GM23338 (cell line): Measurements from ENCODE around the gene ZMYND8. TPM values are rescaled to one million over a fixed set of nuclear protein-coding genes. Genes with fewer than 3 reads are reported as not detected.

Source experiments
- ATAC-seq: fragments of 200-7000 bp; cut with Tn5 transposase; 3 replicates; pipeline ENCODE4 v1.9.1; 2020
- DNase-seq: peaks from one replicate; pipeline ENCODE4 v3.0.0-alpha.2; 2015; ENCODE audit warnings: low spot score
- H2AFZ ChIP-seq: fragments of 200-600 bp; sonication (generic); 2 replicates; pipeline ENCODE4 v1.8.0; 2016; ENCODE audit warnings: antibody characterized with exemption, mild to moderate bottlenecking, moderate library complexity
- H3F3A ChIP-seq: fragments of 200-600 bp; sonication (generic); replicated peaks from 2 replicates; pipeline ENCODE4 v1.8.0; 2017; ENCODE audit warnings: antibody characterized with exemption, mixed run types, low read depth
- H3K27ac ChIP-seq: fragments of 200-600 bp; sonication (generic); 2 replicates; pipeline ENCODE4 v1.6.1; 2016; ENCODE audit warnings: low read depth
- H3K27me3 ChIP-seq: fragments of 200-600 bp; sonication (generic); 2 replicates; pipeline ENCODE4 v1.8.0; 2016; ENCODE audit warnings: mild to moderate bottlenecking, mixed run types, moderate library complexity; ENCODE audit not compliant: insufficient read depth
- H3K36me3 ChIP-seq: fragments of 200-600 bp; sonication (generic); 2 replicates; pipeline ENCODE4 v1.8.0; 2016; ENCODE audit warnings: mild to moderate bottlenecking; ENCODE audit not compliant: insufficient read depth
- H3K4me1 ChIP-seq: fragments of 200-600 bp; sonication (generic); 2 replicates; pipeline ENCODE4 v1.8.0; 2016; ENCODE audit warnings: mild to moderate bottlenecking, moderate library complexity; ENCODE audit not compliant: insufficient read depth
- H3K4me2 ChIP-seq: fragments of 200-600 bp; sonication (generic); 2 replicates; pipeline ENCODE4 v1.7.1; 2017; ENCODE audit warnings: mixed run types
- H3K4me3 ChIP-seq: fragments of 200-600 bp; sonication (generic); 2 replicates; pipeline ENCODE4 v1.6.1; 2016; ENCODE audit warnings: mixed run types
- H3K79me2 ChIP-seq: fragments of 200-600 bp; sonication (generic); replicated peaks from 2 replicates; pipeline ENCODE4 v1.8.0; 2017; ENCODE audit warnings: mild to moderate bottlenecking; ENCODE audit not compliant: insufficient read depth
- H3K9me2 ChIP-seq: fragments of 200-600 bp; sonication (generic); 2 replicates; pipeline ENCODE4 v1.8.0; 2017; ENCODE audit not compliant: insufficient read depth
- H4K20me1 ChIP-seq: fragments of 200-600 bp; sonication (generic); replicated peaks from 2 replicates; pipeline ENCODE4 v1.8.0; 2017; ENCODE audit warnings: mild to moderate bottlenecking; ENCODE audit not compliant: insufficient read depth
- H3K27ac Mint-ChIP-seq: 2 replicates; pipeline ENCODE4 v1.8.0; 2020; ENCODE audit warnings: inconsistent platforms, mild to moderate bottlenecking, moderate library complexity, mixed read lengths
- H3K27me3 Mint-ChIP-seq: 3 replicates; pipeline ENCODE4 v1.8.0; 2022; ENCODE audit warnings: low read depth, mild to moderate bottlenecking, moderate library complexity, mixed read lengths, inconsistent platforms; ENCODE audit not compliant: insufficient read depth, poor library complexity
- H3K36me3 Mint-ChIP-seq: 3 replicates; pipeline ENCODE4 v1.8.0; 2021; ENCODE audit warnings: low read depth, mild to moderate bottlenecking, inconsistent platforms, moderate library complexity, mixed read lengths
- H3K4me1 Mint-ChIP-seq: 3 replicates; pipeline ENCODE4 v1.8.0; 2020; ENCODE audit warnings: mild to moderate bottlenecking, inconsistent platforms, mixed read lengths
- H3K4me3 Mint-ChIP-seq: 3 replicates; pipeline ENCODE4 v1.8.0; 2021; ENCODE audit warnings: moderate library complexity, mild to moderate bottlenecking, inconsistent platforms, mixed read lengths
- H3K9me3 Mint-ChIP-seq: 3 replicates; pipeline ENCODE4 v1.8.0; 2020; ENCODE audit warnings: moderate library complexity, mild to moderate bottlenecking, inconsistent platforms, mixed read lengths
- CREB1 ChIP-seq: fragments of 250-450 bp; sonication (Bioruptor Pico); IDR thresholded peaks from 2 replicates; pipeline ENCODE4 v1.5.0; 2020; ENCODE audit warnings: low read depth, mild to moderate bottlenecking, moderate library complexity
- ETS1 ChIP-seq: IDR thresholded peaks from 2 replicates; pipeline ENCODE4 v1.6.1; 2016; ENCODE audit warnings: antibody characterized with exemption
- EZH2 ChIP-seq: fragments of 200-600 bp; sonication (generic); IDR thresholded peaks from one replicate; pipeline ENCODE4 v1.8.0; 2017; ENCODE audit warnings: antibody characterized with exemption, mild to moderate bottlenecking, low read depth; ENCODE audit not compliant: unreplicated experiment
- JUNB ChIP-seq: IDR thresholded peaks from one replicate; pipeline ENCODE4 v1.6.1; 2016; ENCODE audit warnings: antibody characterized with exemption; ENCODE audit not compliant: unreplicated experiment
- NANOG ChIP-seq: IDR thresholded peaks from 2 replicates; pipeline ENCODE4 v1.6.1; 2016; ENCODE audit warnings: antibody characterized with exemption, borderline replicate concordance
- POLR2AphosphoS5 ChIP-seq: IDR thresholded peaks from 2 replicates; pipeline ENCODE4 v1.6.1; 2016; ENCODE audit warnings: antibody characterized with exemption, low read depth
- STAT1 ChIP-seq: IDR thresholded peaks from one replicate; pipeline ENCODE4 v1.6.1; 2016; ENCODE audit warnings: antibody characterized with exemption; ENCODE audit not compliant: unreplicated experiment
- ZNF114 ChIP-seq: fragments of 250-450 bp; sonication (Bioruptor Pico); IDR thresholded peaks from 2 replicates; pipeline ENCODE4 v1.5.0; 2020; ENCODE audit warnings: mild to moderate bottlenecking, moderate library complexity
- ZNF331 ChIP-seq: fragments of 250-450 bp; sonication (Bioruptor Pico); IDR thresholded peaks from 2 replicates; pipeline ENCODE4 v1.5.0; 2020; ENCODE audit warnings: low read depth, mild to moderate bottlenecking, moderate library complexity
- polyA plus RNA-seq: library from polyadenylated mRNA; unstranded; fragments of >200 nt; fragmentation: Nextera tagmentation; extraction: Ambion mirVana; gene quantifications from 2 replicates; pipeline ENCODE4 v1.2.1, GENCODE V29; 2016
- total RNA-seq: library from RNA; depleted of rRNA; stranded (reverse); fragments of >200 nt; shearing (Covaris generic); gene quantifications from 2 replicates; pipeline ENCODE4 v1.2.3, GENCODE V29; 2014
- TF ChIP-seq, protein P1 (sequence below), 2 experiments: fragments of 200-600 bp in 1 of 2; sonication (generic) in 1 of 2; conservative IDR thresholded peaks; 2 replicates each; pipeline versions ENCODE4 v1.5.1 to v1.6.1; 2016 to 2017; ENCODE audit warnings: antibody characterized with exemption in 2 of 2, low read depth in 2 of 2, mild to moderate bottlenecking in 2 of 2, moderate library complexity in 1 of 2
- TF ChIP-seq, protein P2 (sequence below): IDR thresholded peaks from one replicate; pipeline ENCODE4 v1.6.1; 2018; ENCODE audit warnings: antibody characterized with exemption; ENCODE audit not compliant: unreplicated experiment

Gene ZMYND8
- total and polyA plus RNA-seq, 2 experiments from 2014 or later = 70.9 to 128 TPM

DNA sequence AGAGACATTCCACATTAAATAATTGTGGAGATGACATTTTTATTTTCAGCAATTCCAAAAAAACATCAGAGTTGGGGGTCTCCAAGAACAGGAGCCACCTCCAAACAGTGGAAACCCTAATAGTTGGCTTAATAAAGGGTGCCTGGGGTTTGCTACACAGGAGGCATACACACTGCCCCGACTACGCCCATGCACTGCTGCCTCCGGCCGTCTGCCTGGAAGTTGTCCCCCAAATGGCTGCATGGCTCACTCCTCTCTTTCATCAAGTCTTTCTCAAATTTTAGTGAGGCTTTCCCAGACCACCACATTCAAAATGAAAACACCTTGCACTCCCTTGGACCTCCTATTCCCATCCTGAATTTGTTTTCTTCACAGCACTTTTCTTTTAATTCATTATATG lies 58.8 kb downstream of the ZMYND8 start (continued):
- TF ChIP-seq, protein P1, sequence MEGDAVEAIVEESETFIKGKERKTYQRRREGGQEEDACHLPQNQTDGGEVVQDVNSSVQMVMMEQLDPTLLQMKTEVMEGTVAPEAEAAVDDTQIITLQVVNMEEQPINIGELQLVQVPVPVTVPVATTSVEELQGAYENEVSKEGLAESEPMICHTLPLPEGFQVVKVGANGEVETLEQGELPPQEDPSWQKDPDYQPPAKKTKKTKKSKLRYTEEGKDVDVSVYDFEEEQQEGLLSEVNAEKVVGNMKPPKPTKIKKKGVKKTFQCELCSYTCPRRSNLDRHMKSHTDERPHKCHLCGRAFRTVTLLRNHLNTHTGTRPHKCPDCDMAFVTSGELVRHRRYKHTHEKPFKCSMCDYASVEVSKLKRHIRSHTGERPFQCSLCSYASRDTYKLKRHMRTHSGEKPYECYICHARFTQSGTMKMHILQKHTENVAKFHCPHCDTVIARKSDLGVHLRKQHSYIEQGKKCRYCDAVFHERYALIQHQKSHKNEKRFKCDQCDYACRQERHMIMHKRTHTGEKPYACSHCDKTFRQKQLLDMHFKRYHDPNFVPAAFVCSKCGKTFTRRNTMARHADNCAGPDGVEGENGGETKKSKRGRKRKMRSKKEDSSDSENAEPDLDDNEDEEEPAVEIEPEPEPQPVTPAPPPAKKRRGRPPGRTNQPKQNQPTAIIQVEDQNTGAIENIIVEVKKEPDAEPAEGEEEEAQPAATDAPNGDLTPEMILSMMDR (conservative IDR thresholded peaks at IDR 0.05; ENCODE audit: low read depth in 2 of 2) = no peak
- TF ChIP-seq ZNF331 (CRISPR knock-in tag) (no peak), JUNB (no peak), CREB1 (no peak), STAT1 (no peak)
- TF ChIP-seq, protein P2, sequence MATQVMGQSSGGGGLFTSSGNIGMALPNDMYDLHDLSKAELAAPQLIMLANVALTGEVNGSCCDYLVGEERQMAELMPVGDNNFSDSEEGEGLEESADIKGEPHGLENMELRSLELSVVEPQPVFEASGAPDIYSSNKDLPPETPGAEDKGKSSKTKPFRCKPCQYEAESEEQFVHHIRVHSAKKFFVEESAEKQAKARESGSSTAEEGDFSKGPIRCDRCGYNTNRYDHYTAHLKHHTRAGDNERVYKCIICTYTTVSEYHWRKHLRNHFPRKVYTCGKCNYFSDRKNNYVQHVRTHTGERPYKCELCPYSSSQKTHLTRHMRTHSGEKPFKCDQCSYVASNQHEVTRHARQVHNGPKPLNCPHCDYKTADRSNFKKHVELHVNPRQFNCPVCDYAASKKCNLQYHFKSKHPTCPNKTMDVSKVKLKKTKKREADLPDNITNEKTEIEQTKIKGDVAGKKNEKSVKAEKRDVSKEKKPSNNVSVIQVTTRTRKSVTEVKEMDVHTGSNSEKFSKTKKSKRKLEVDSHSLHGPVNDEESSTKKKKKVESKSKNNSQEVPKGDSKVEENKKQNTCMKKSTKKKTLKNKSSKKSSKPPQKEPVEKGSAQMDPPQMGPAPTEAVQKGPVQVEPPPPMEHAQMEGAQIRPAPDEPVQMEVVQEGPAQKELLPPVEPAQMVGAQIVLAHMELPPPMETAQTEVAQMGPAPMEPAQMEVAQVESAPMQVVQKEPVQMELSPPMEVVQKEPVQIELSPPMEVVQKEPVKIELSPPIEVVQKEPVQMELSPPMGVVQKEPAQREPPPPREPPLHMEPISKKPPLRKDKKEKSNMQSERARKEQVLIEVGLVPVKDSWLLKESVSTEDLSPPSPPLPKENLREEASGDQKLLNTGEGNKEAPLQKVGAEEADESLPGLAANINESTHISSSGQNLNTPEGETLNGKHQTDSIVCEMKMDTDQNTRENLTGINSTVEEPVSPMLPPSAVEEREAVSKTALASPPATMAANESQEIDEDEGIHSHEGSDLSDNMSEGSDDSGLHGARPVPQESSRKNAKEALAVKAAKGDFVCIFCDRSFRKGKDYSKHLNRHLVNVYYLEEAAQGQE = no peak

DNA sequence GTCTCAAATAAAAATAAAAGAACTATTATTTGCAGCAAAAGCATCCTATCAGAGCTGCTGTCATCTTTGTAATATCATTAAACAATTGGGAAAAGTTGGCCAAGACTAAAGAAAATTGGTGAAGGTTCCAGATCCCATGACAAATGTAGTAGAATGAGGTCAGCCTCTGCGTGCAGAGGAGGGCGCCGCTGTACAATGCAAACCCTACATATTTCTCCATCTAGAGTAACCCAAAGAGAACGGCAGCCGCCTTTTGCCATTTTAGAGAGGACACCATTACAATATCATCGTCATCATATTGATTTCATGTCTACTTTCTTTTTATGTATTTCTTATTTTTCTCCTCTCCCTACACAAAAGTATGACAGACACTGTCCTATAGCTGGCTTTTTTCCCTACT lies 59.5 kb downstream of the ZMYND8 start:
- H3K27me3 Mint-ChIP-seq = peaks cover 3% of the 10 kb centered on the region
- H3K79me2 ChIP-seq = peaks cover 95% of the 10 kb centered on the region
- ATAC-seq = peak; percentile 49

More for the DNA sequence above, 59.5 kb downstream of the ZMYND8 start:
- no peak overlapping the region for H2AFZ ChIP-seq
- H3F3A ChIP-seq = peaks cover 21% of the 10 kb centered on the region
- no peaks in the 10 kb centered on the region for H3K27me3 ChIP-seq
- no peaks in the 10 kb centered on the region; the same call in 2 of the 3 replicates for H3K9me3 Mint-ChIP-seq
- H3K4me2 ChIP-seq = no peak overlapping the region
- no peak overlapping the region for H3K4me3 Mint-ChIP-seq
- 0 out of 2 replicates have a peak overlapping the region, but pooled peaks have one; percentile 17 for H3K27ac Mint-ChIP-seq
- peaks cover 14% of the 10 kb centered on the region for H3K4me1 ChIP-seq
- H3K4me1 Mint-ChIP-seq = peaks cover 8% of the 10 kb centered on the region
- H4K20me1 ChIP-seq = no peaks in the 10 kb centered on the region; the same call in 1 of the 2 replicates
- no peak overlapping the region for H3K4me3 ChIP-seq
- no peak for TF ChIP-seq EZH2
- no peak for TF ChIP-seq ETS1
- no peak for TF ChIP-seq NANOG
- no peak for TF ChIP-seq CREB1
- TF ChIP-seq, protein P1 (conservative IDR thresholded peaks at IDR 0.05; ENCODE audit: low read depth in 2 of 2) = peak; percentile 38 to 63
- TF ChIP-seq ZNF114 (CRISPR knock-in tag) = no peak
- TF ChIP-seq STAT1 = no peak
- TF ChIP-seq POLR2AphosphoS5 = no peak
- no peaks in the 10 kb centered on the region for H3K9me2 ChIP-seq
- H3K36me3 Mint-ChIP-seq = peaks cover 96% of the 10 kb centered on the region
- H3K27ac ChIP-seq = peak overlapping the region; percentile 90
- H3K36me3 ChIP-seq = peaks cover 36% of the 10 kb centered on the region
- DNase-seq = peak; percentile 30
